ENCODE results near the gene THEM5. TPM values are rescaled to one million over a fixed set of nuclear protein-coding genes. Genes with fewer than 3 reads are reported as not detected.
A peak's percentile ranks its signal among the peaks of the same experiment; 100 is the strongest.

The THEM5 gene
- total and polyA plus RNA-seq, 8 donors: not detected

DNA sequence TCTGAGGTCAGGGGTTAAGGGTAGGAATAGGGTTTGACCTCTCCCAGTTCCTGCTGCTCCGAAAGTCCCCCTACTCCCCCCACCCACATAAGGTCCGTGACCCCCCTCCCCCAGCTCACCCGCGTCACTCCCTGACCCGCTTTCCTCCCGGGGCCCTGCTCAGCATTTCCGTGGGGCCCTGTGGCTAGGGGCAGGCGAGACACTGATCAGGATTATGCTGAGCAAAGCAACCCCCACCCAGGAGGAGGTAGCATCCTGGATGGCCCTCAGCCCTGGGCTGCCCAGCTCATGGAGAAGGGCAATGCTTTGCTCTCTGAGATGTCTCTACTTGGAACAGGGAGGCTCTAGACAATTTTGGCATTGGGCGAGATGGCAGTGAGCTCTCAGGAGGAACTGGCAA lies 25.7 kb downstream of the THEM5 start:
- H3K4me3 ChIP-seq: no peak overlapping the region
- intact Hi-C loops (cut with DNase I; ENCODE audit: low total_unique reads): no loop called here
- H3K27me3 ChIP-seq: peaks cover 0 to 35% (median 0%) of the 10 kb centered on the region in 3 donors
- no peaks in the 10 kb centered on the region for H3K9me3 ChIP-seq
- no peak for DNase-seq
- H3K36me3 ChIP-seq: peaks cover 0 to 12% (median 2%) of the 10 kb centered on the region in 4 donors
- WGBS, 5 donors: 56 to 77% (median 60%) methylated on average over 9 of the region's 9 CpGs
- H3K4me1 ChIP-seq: peaks cover 22 to 60% (median 47%) of the 10 kb centered on the region in 4 donors
- TF ChIP-seq POLR2A (IDR thresholded peaks at IDR 0.05) (no peak), EP300 (IDR thresholded peaks at IDR 0.05) (no peak), POLR2AphosphoS5 (IDR thresholded peaks at IDR 0.05) (no peak)
- TF ChIP-seq, protein P1, sequence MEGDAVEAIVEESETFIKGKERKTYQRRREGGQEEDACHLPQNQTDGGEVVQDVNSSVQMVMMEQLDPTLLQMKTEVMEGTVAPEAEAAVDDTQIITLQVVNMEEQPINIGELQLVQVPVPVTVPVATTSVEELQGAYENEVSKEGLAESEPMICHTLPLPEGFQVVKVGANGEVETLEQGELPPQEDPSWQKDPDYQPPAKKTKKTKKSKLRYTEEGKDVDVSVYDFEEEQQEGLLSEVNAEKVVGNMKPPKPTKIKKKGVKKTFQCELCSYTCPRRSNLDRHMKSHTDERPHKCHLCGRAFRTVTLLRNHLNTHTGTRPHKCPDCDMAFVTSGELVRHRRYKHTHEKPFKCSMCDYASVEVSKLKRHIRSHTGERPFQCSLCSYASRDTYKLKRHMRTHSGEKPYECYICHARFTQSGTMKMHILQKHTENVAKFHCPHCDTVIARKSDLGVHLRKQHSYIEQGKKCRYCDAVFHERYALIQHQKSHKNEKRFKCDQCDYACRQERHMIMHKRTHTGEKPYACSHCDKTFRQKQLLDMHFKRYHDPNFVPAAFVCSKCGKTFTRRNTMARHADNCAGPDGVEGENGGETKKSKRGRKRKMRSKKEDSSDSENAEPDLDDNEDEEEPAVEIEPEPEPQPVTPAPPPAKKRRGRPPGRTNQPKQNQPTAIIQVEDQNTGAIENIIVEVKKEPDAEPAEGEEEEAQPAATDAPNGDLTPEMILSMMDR (IDR thresholded peaks at IDR 0.05): no peak
- peak overlapping the region in 1 of 5 donors; percentile 10 for H3K27ac ChIP-seq

DNA sequence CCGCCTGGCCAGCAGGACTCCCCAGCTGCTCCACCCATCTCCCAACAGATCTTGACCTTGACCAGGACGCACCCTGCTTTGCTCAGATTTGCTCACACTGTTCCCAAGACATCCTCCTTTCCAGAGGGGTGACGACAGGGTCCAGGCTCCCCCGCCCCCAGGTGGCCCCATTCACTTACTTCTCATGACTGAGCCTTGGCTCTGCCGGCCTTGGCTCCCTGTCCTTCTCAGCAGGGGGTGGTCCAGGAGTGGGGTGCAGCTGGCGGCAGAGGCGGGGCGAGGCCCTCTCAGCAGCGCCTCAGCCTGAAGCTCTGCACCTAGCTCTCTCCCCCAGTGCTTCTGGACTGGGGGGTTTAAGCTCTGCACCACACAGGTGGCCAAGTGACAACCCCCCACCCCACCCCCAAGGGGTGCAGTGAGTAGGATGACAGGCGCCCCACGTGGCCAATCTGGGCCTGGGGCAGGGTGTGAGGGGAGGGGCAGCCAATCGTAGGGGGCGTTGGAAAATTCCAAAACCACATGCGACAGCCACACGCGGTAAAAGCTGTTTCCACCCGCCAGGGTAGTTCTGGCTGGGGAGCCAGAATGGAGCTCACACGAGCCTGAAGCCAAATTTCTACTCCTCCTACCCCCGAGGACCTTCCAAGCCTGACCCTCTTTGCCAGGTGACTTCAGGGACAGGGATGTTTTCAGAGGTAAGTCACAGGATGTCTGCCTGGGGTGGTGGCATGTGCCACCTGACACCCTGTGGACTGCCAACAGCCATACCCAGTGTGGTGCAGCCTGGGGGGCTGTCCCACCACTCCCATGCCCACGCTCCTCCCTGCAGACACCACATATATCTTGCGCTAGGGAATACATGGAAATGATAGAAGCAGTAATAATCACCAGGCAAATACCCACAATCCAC lies 27.5 kb downstream of the THEM5 start:
- WGBS, 5 donors: 52 to 68% (median 62%) methylated on average over 19 to 21 of the region's 21 CpGs
- H3K9me3 ChIP-seq: no peaks in the 10 kb centered on the region
- TF ChIP-seq, protein P1 (IDR thresholded peaks at IDR 0.05): no peak
- TF ChIP-seq POLR2AphosphoS5 (IDR thresholded peaks at IDR 0.05) (no peak), POLR2A (IDR thresholded peaks at IDR 0.05) (no peak), EP300 (IDR thresholded peaks at IDR 0.05) (no peak)
- intact Hi-C loops (cut with DNase I; ENCODE audit: low total_unique reads): no loop called here
- H3K4me3 ChIP-seq: peak overlapping the region in 1 of 4 donors; percentile 6
- no peak overlapping the region for H3K27ac ChIP-seq
- H3K27me3 ChIP-seq: peaks cover 0 to 28% (median 0%) of the 10 kb centered on the region in 3 donors
- peaks cover 17 to 48% (median 38%) of the 10 kb centered on the region in 4 donors for H3K4me1 ChIP-seq
- H3K36me3 ChIP-seq: peaks cover 0 to 12% (median 2%) of the 10 kb centered on the region in 4 donors
- DNase-seq: no peak

DNA sequence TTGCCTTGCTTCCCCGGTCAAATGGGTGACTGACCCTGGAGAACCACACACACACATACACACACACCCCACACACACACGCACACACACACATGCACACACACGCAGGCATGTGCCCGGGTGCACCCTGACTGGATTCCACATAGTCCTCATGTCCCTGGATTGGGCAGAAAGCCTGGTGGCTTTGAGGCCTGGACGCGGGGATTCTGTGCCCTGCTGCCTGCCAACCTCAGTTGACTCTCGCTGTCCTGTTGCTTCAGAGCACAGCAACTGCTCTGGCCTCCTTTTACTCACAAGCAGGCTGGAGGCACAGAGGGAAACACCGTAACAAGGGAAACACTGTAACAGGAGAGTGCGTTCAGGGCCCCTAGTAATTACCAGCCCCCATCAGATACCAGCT lies 28.3 kb downstream of the THEM5 start:
- no peak overlapping the region for H3K27ac ChIP-seq
- 73 to 81% (median 79%) methylated on average over 9 of the region's 9 CpGs for WGBS, 5 donors
- H3K4me1 ChIP-seq: peaks cover 16 to 45% (median 35%) of the 10 kb centered on the region in 4 donors
- H3K27me3 ChIP-seq: peaks cover 0 to 22% (median 0%) of the 10 kb centered on the region in 3 donors
- H3K9me3 ChIP-seq: no peaks in the 10 kb centered on the region
- DNase-seq: no peak
- TF ChIP-seq POLR2AphosphoS5 (IDR thresholded peaks at IDR 0.05) (no peak), EP300 (IDR thresholded peaks at IDR 0.05) (no peak), POLR2A (IDR thresholded peaks at IDR 0.05) (no peak)
- TF ChIP-seq, protein P1 (IDR thresholded peaks at IDR 0.05): no peak
- intact Hi-C loops (cut with DNase I; ENCODE audit: low total_unique reads): no loop called here
- peaks cover 0 to 12% (median 2%) of the 10 kb centered on the region in 4 donors for H3K36me3 ChIP-seq
- no peak overlapping the region for H3K4me3 ChIP-seq

DNA sequence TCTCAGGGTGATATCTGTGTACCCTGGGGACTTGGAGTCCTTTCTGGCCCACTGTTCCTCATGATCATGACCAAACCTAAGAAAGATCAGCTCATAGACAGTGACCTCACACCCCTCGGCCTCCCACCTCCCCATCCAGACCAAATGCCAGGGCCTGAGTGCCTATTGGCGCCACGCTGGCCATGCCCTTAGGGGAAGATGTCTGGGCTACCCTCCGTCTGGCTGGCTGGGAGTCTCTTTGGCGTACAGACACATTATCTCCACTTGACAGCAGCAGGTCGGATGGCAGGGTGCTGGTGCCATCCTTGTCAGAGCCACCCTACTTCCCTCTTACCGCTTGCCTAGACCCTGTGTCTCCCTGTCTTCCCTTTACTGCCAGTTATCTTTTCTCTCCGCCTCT lies 30.3 kb downstream of the THEM5 start:
- TF ChIP-seq POLR2AphosphoS5 (IDR thresholded peaks at IDR 0.05): no peak
- no peak for TF ChIP-seq POLR2A (IDR thresholded peaks at IDR 0.05)
- TF ChIP-seq, protein P1 (IDR thresholded peaks at IDR 0.05): no peak
- no peak for TF ChIP-seq EP300 (IDR thresholded peaks at IDR 0.05)
- intact Hi-C loops (cut with DNase I; ENCODE audit: low total_unique reads): no loop called here
- Histone ChIP-seq H3K36me3 (peaks cover 0 to 12% (median 2%) of the 10 kb centered on the region in 4 donors), H3K27me3 (peaks cover 0 to 19% (median 0%) of the 10 kb centered on the region in 3 donors), H3K9me3 (no peaks in the 10 kb centered on the region), H3K4me1 (peaks cover 1 to 25% (median 18%) of the 10 kb centered on the region in 4 donors), H3K4me3 (no peak overlapping the region), H3K27ac (no peak overlapping the region)
- no peak for DNase-seq
- WGBS, 5 donors: 72 to 87% (median 81%) methylated on average over 8 of the region's 8 CpGs

Data from stomach (tissue), 9 donors.